Epithelial cell of esophagus (primary cell): ENCODE measurements around the gene EFEMP2.
"Not testable (repeated sequence)": the region's sequence is repeated elsewhere in the genome, so short reads cannot be mapped to it uniquely, and the experiment has no call there.

Experiments
- DNase-seq: peaks from one replicate; pipeline ENCODE4 v3.0.0; 2010; ENCODE audit warnings: low read depth
- H3K4me3 ChIP-seq: 2 replicates; pipeline ENCODE4 v1.5.1; 2011; ENCODE audit warnings: mild to moderate bottlenecking, low read length, control low read depth
- TF ChIP-seq, protein P1 (sequence below): IDR thresholded peaks from 2 replicates; pipeline ENCODE4 v1.5.1; 2011; ENCODE audit warnings: low read depth, mild to moderate bottlenecking, low read length, control low read depth, inconsistent platforms; ENCODE audit not compliant: insufficient read depth; ENCODE audit errors: missing control alignments

EFEMP2 gene

DNA sequence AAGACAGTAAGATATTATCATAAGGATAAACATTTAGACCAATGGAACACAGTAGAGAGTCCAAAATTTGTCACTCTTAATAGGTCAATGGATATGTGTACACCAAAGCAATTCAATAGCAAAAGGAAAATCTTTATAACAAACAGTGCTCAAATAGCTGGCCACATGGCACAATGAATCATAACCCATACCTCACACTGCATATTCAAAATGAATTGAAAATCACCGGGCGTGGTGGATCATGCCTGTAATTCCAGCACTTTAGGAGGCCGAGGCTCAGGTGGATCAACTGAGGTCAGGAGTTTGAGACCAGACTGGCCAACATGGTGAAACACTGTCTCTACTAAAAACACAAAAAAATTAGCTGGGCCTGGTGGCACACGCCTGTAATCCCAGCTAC lies 30.5 kb downstream of the EFEMP2 start:
- peak; percentile 44 for DNase-seq
- TF ChIP-seq, protein P1, sequence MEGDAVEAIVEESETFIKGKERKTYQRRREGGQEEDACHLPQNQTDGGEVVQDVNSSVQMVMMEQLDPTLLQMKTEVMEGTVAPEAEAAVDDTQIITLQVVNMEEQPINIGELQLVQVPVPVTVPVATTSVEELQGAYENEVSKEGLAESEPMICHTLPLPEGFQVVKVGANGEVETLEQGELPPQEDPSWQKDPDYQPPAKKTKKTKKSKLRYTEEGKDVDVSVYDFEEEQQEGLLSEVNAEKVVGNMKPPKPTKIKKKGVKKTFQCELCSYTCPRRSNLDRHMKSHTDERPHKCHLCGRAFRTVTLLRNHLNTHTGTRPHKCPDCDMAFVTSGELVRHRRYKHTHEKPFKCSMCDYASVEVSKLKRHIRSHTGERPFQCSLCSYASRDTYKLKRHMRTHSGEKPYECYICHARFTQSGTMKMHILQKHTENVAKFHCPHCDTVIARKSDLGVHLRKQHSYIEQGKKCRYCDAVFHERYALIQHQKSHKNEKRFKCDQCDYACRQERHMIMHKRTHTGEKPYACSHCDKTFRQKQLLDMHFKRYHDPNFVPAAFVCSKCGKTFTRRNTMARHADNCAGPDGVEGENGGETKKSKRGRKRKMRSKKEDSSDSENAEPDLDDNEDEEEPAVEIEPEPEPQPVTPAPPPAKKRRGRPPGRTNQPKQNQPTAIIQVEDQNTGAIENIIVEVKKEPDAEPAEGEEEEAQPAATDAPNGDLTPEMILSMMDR = no peak
- H3K4me3 ChIP-seq = no peak overlapping the region

DNA sequence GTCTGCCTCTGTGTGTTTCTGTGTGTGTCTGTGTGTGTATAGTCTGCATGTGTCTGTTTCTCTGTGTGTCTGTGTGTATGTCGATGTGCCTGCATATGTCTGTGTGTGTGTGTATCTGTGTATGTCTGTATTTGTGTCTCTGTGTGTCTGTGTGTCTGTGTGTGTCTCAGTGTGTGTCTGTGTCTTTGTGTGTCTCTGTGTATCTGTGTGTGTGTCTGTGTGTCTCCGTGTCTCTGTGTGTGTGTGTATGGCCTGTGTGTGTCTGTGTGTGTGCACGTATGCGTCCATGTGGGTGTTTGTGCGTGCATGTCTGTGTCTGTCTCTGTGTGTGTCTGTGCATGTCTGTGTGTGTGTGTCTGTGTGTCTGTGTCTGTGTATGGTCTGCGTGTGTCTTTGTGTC lies 38.4 kb downstream of the EFEMP2 start:
- peak overlapping the region; percentile 77 for H3K4me3 ChIP-seq
- TF ChIP-seq, protein P1 = no peak
- DNase-seq = no peak

DNA sequence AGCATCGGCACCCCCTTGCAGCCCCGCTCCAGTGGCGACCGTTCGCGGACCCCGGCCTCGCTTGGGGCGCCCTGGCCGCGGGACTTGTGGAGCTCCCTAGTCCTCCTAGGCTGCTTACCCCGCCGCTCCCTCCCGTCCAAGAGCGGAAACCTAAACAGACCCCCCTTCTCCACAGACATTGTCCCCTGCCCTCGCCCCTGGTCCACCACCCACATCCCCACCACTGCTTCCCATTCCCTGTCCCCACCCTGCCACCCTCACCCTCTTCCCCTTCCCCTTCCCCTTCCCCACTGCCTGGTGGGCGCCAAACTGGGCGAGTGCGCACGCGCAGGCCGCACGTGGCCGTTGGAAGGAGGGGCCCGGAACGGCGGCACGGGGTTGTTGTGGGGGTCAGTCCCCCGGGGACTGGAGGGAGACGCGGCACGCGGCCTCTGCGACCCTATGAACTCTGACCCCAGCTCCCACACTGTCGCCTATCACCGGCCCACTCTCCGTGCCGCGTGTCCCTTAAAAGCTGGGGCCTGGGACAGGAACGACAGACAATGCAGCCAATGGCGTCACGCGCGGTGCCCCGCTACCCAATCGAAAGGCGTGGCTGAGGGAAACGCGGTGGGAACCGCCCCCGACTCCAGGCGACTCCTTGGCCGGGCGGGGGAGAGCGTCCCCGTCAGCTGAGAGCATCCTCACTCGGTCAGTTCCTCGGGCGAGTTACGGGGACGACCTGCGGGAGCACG lies 39.1 kb downstream of the EFEMP2 start, which contains the start of gene SNX32:
TSS of gene SNX32 (plus strand) at position 667 of the 734 bp plus-strand sequence. CDS start 103 bp downstream, outside the sequence.
- peak; percentile 93 for DNase-seq

DNA sequence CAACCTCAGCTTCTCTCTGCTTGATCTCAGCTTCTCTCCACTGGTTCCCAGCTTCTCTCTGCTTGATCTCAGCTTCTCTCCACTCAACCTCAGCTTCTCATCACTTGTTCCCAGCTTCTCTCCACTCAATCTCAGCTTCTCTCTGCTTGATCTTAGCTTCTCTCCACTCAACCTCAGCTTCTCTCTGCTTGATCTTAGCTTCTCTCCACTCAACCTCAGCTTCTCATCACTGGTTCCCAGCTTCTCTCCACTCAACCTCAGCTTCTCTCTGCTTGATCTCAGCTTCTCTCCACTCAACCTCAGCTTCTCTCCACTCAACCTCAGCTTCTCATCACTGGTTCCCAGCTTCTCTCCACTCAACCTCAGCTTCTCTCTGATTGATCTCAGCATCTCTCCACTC lies 40.4 kb downstream of the EFEMP2 start:
- not testable (repeated sequence) for H3K4me3 ChIP-seq, DNase-seq

More for the DNA sequence above, 39.1 kb downstream of the EFEMP2 start, which contains the start of gene SNX32:
- TF ChIP-seq, protein P1 = no peak
- peak within 1 kb of the TSS; percentile 77 for H3K4me3 ChIP-seq

DNA sequence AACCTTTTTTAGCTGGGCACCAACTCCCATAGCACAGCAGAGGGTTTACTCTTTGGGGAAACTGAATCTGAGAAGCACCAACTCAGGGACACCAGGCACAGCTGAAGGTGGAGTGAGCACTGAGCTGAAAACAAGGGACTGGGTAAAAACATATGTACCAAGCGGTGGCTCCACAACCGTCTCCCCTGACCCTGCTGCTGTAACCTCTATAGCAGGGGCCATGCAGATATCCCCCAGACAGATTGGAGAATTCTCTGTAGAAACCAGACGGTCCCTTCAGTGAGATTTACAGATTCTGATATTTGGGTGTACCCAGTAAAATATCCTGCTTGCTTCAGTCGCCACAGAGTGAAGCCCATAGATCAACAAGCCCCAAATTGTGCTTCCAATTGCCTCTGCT lies 43.1 kb downstream of the EFEMP2 start:
- no peak for DNase-seq
- no peak overlapping the region for H3K4me3 ChIP-seq
- TF ChIP-seq, protein P1 = no peak

DNA sequence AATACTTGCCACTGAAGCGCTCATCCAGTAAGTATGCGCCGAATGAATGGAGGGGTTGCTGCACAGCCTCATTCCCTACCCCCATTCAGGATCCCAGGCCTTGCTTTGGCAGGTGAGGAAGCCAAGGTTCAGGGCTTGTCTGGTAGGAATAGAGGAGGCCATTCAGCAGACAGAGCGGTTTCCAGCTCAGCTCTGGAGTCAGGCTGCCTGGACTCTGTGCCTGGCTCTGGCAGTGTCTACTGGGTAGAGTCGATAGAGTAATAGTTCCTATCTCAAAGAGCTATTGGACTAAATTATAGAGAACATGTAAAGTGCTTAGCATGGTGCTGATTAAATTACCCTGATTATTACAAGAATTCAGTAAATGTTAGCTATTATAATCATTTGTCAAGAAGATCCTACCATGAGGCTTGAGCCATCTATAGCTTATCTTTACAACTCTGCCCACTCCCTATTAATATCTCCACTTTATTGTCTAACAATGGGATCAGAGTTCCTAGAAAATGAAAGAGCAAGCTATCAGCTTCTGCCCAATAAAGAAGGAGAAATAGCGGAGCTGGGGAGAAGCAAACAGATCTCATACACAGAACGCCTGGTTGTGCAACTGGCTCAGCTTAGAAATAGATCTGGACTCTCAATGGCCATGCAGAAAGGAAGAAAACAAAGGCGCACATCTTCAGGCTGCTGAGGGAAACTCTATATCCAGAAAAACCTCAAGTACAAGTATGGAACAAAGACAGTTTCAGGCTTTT lies 45.4 kb downstream of the EFEMP2 start:
- TF ChIP-seq, protein P1 = no peak
- DNase-seq = no peak
- H3K4me3 ChIP-seq = no peak overlapping the region

DNA sequence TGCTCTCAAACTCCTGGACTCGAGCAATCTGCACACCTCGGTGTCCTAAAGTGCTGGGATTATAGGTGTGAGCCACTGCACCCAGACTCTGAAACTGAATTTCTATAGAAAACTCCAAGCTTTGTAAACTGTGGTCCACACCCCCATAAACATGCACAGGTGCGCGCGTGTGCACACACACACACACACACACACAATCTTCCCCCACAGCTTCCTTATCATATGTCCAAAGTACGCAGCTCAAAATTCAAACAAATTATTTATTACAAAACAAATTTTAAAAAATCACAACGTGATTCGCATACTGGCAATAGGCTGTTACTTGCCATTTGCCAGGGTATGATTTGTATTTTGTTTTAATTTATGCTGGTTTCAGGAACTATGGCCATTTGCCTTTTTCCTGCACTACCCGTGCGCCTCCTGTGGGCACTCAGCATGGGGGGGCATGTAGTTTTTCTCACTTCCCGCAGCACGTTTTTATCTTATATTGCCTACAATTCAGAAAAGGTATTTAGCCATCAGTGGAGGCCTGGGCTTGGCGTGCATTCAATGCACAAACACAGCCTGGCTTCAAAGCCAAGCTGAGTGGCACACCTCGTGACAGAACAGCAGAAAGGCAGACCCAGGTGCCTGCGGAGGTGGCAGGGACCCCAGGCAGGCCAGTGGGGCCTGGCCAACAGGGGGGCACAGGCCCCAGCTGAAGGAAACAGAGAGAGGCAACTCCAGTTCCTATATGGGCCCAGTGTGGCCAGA lies 49.6 kb downstream of the EFEMP2 start:
- TF ChIP-seq, protein P1 = no peak
- DNase-seq = no peak
- no peak overlapping the region for H3K4me3 ChIP-seq
